Lower lobe of right lung (tissue), 2 donors: Measurements from ENCODE around the gene SNTG2. TPM values are rescaled to one million over a fixed set of nuclear protein-coding genes. Genes with fewer than 3 reads are reported as not detected.

ENCODE experiments used
- ATAC-seq, 2 donors: fragments of 200-7000 bp; cut with Tn5 transposase; one replicate each; pipeline ENCODE4 v1.9.1; 2020 to 2022; ENCODE audit warnings: mild to moderate bottlenecking in 2 of 2, moderate library complexity in 2 of 2
- DNase-seq: peaks from one replicate; pipeline ENCODE4 v3.0.0-alpha.2; 2020
- H3K27ac ChIP-seq: fragments of 200-600 bp; one replicate; pipeline ENCODE4 v1.8.0; 2022
- H3K27me3 ChIP-seq: fragments of 200-600 bp; one replicate; pipeline ENCODE4 v1.8.0; 2022; ENCODE audit warnings: low read depth
- H3K36me3 ChIP-seq: fragments of 200-600 bp; one replicate; pipeline ENCODE4 v1.8.0; 2022; ENCODE audit warnings: mild to moderate bottlenecking
- H3K4me1 ChIP-seq: fragments of 200-600 bp; one replicate; pipeline ENCODE4 v1.8.0; 2022
- H3K4me3 ChIP-seq: fragments of 200-600 bp; one replicate; pipeline ENCODE4 v1.8.0; 2022; ENCODE audit warnings: mild to moderate bottlenecking
- H3K9me3 ChIP-seq: fragments of 200-600 bp; one replicate; pipeline ENCODE4 v1.8.0; 2022
- intact Hi-C: fragments of 100-400 bp; cut with DNase I; formaldehyde crosslinking; loops from one replicate; pipeline ENCODE4 v1.11.0; 2022
- total RNA-seq: library from RNA; stranded (reverse); fragmentation: NEBNext Ultra II Directional; extraction: Animal tissue kit (Norgen Biotek cat#: 25700); gene quantifications from one replicate; pipeline ENCODE4 v1.2.1, GENCODE V29; 2021
- TF ChIP-seq, protein P1 (sequence below): fragments of 200-600 bp; IDR thresholded peaks from one replicate; pipeline ENCODE4 v1.8.0; 2022; ENCODE audit warnings: antibody characterized with exemption, mild to moderate bottlenecking
- donor health status: DM: no; HTN: yes; CAD: no; lungs with severe emphysema.

SNTG2 gene
- total RNA-seq, 1 donor from 2014 or later: 1.4 TPM

DNA sequence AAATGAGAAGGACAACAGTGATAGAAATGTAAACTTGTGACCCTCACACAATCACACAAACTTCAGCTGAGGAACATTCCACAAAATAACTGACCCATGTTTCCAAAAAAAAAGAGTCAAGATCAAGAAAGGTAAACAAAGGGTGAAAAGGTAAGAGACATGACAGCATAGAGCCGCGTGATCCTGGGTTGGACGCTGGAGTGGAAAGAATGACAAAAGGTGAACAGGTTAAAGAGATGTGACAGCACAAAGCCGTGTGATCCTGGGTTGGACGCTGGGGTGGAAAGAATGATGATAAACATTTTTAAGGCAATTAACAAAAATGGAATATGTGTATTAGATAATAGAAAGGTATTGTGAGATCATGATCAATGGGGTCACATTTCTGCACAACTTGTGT, 110.3 kb downstream of the SNTG2 start:
- Histone ChIP-seq H3K36me3 (no peaks in the 10 kb centered on the region), H3K4me3 (no peak overlapping the region), H3K4me1 (no peaks in the 10 kb centered on the region), H3K27me3 (no peaks in the 10 kb centered on the region), H3K9me3 (no peaks in the 10 kb centered on the region), H3K27ac (no peak overlapping the region)
- intact Hi-C loops: no loop called here
- TF ChIP-seq, protein P1, sequence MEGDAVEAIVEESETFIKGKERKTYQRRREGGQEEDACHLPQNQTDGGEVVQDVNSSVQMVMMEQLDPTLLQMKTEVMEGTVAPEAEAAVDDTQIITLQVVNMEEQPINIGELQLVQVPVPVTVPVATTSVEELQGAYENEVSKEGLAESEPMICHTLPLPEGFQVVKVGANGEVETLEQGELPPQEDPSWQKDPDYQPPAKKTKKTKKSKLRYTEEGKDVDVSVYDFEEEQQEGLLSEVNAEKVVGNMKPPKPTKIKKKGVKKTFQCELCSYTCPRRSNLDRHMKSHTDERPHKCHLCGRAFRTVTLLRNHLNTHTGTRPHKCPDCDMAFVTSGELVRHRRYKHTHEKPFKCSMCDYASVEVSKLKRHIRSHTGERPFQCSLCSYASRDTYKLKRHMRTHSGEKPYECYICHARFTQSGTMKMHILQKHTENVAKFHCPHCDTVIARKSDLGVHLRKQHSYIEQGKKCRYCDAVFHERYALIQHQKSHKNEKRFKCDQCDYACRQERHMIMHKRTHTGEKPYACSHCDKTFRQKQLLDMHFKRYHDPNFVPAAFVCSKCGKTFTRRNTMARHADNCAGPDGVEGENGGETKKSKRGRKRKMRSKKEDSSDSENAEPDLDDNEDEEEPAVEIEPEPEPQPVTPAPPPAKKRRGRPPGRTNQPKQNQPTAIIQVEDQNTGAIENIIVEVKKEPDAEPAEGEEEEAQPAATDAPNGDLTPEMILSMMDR: no peak
- ATAC-seq: no peak
- DNase-seq: no peak

DNA sequence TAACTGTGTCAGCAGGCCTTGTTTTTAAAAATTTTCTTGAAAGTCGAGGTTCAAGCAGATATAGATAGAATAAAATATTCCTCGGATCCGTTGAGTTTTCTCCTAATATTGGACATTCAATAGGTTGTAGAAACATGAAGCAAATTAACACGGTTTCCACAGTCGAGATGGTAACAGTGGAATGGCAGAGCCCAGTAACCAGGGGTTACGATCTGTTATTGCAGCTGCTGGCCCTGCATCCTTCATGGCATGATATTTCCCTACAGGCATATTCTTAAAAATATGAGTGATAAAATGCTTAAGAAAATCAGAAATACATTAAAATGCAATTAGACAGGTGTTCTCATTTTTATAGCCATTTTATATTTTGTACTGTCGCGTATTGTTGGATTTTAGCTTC, 117.6 kb downstream of the SNTG2 start:
- no peak overlapping the region for H3K4me3 ChIP-seq
- intact Hi-C loops: no loop called here
- H3K4me1 ChIP-seq: no peaks in the 10 kb centered on the region
- ATAC-seq: no peak
- H3K9me3 ChIP-seq: no peaks in the 10 kb centered on the region
- TF ChIP-seq, protein P1: no peak
- no peak for DNase-seq
- H3K36me3 ChIP-seq: no peaks in the 10 kb centered on the region
- no peak overlapping the region for H3K27ac ChIP-seq
- H3K27me3 ChIP-seq: no peaks in the 10 kb centered on the region

DNA sequence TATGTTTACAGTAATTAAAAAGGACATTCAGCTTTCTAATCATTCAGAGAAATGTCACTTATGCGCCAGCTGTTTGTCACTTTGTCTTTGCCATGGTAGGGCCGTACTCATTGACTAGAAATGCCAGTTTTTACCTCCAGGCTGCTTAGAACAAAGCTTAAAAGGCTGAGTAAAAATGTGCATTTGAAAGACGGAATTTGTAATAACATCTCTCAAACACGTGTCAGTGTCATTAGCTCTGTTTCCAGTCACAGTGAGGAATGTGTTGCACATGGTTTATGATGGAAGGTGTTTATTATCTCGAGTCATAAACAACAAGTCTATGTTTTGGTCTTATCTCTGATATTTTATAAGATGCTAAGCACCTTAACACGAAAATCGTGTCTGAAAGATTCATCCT, 118.2 kb downstream of the SNTG2 start:
- H3K4me1 ChIP-seq: no peaks in the 10 kb centered on the region
- H3K9me3 ChIP-seq: no peaks in the 10 kb centered on the region
- no peak overlapping the region for H3K27ac ChIP-seq
- no peak overlapping the region for H3K4me3 ChIP-seq
- intact Hi-C loops: no loop called here
- TF ChIP-seq, protein P1: no peak
- no peak for ATAC-seq
- DNase-seq: no peak
- H3K27me3 ChIP-seq: no peaks in the 10 kb centered on the region
- H3K36me3 ChIP-seq: no peaks in the 10 kb centered on the region

DNA sequence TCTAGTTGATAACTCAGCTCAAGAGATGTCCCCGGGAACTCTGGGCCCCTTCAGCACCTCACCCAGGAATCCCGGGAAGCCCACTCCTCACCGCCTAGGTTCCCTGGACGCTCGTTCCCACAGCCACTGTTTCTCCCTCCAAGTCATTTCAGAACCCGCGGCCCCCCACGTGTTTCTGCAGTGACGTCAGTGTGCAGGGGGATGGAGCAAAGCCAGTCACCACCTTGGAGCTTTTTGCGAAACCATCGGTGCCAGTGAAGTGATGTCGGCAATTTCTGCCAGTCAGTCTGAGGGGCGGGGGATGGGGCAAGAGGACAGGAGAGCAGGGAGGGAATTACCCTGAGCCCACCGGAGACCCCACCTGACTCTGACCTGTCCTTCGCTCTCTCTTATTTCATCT, 119.2 kb downstream of the SNTG2 start:
- Histone ChIP-seq H3K36me3 (no peaks in the 10 kb centered on the region), H3K4me3 (no peak overlapping the region), H3K27ac (no peak overlapping the region), H3K27me3 (no peaks in the 10 kb centered on the region), H3K9me3 (no peaks in the 10 kb centered on the region), H3K4me1 (no peaks in the 10 kb centered on the region)
- intact Hi-C loops: no loop called here
- DNase-seq: no peak
- TF ChIP-seq, protein P1: no peak
- no peak for ATAC-seq

DNA sequence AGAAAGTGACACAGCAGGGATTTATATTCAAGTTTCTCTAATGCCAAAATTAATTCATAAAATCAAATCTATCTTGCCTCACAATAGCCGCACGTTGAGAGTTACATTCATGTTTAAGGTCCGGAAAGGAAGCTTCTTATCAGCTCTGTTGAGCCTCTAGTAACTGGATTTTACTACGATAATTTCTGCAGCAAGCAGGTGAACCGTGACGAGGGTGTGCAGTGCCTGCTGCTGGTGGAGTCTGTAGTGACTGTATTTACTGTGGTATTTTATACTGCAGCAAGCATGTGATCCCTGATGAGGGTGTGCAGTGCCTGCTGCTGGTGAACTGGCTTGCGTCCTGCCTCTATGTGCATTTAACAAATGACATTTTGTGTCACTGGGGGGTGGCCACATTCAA, 120.0 kb downstream of the SNTG2 start:
- Histone ChIP-seq H3K27me3 (no peaks in the 10 kb centered on the region), H3K4me3 (no peak overlapping the region), H3K4me1 (no peaks in the 10 kb centered on the region), H3K36me3 (no peaks in the 10 kb centered on the region), H3K9me3 (no peaks in the 10 kb centered on the region), H3K27ac (no peak overlapping the region)
- TF ChIP-seq, protein P1: no peak
- ATAC-seq (no peak), DNase-seq (no peak)
- intact Hi-C loops: no loop called here

DNA sequence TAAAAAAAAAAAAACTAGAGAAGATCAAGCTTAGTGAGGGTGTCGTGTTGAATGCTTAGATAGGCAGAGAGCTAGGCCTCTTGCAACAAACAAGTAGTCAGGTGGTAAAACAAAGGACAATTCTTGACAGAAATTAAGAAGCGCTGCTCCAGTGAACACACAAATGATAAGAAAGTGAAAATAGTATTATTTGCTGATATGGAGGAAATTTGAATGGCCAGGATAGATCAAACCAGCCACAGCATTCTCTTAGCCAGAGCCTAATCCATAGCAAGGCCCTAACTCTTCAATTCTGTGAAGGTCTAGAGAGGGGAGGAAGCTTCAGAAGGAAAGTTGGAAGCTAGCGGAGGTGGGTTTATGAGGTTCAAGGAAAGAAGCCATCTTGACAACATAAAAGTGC, 121.0 kb downstream of the SNTG2 start:
- Histone ChIP-seq H3K27ac (no peak overlapping the region), H3K36me3 (no peaks in the 10 kb centered on the region), H3K27me3 (no peaks in the 10 kb centered on the region), H3K9me3 (no peaks in the 10 kb centered on the region), H3K4me1 (no peaks in the 10 kb centered on the region), H3K4me3 (no peak overlapping the region)
- intact Hi-C loops: no loop called here
- TF ChIP-seq, protein P1: no peak
- ATAC-seq (no peak), DNase-seq (no peak)
